AG08396 (cell line): Measurements from ENCODE around the gene DOK6.

ENCODE experiments used
- DNase-seq: peaks from one replicate; pipeline ENCODE4 v3.0.0; 2012; ENCODE audit warnings: low spot score, mixed read lengths

DOK6 gene

DNA sequence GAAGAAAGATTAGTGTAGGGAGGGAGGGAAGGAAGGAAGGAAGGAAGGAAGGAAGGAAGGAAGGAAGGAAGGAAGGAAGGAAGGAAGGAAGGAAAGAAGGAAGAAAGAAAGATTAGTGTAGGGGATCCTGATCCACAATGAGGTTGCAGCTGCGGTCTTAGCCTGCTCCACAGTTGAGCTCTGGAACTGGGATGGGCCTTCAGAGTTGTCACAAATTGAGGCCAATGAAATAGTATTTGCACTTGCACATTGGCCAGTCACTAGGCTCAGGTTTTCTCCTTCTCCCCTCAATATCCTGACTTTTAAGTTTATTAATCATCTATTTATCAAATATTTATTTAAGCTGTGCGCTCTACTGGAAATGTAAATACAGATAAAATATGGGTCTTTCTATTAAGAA lies 34.3 kb downstream of the DOK6 start:
- no peak for DNase-seq

DNA sequence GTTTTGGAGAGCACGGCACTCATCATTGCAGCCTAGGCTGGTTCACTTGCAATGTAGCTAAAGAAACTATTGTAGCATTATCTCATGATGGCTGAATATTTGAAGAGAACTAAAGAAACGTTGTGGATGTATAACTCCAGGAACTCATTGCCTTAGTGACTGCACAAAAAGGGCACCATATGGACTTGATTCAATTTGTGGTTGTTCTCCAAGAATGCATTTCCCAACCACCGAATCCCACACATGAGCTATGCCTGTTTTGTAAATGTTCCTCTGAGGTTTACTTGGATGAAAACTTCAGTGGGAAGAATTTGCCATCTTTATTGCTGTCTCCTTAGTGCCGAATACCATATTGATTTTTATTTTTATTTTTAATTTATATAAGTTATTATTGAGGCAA lies 43.5 kb downstream of the DOK6 start:
- no peak for DNase-seq

GRCh38 chr18:69447886-69448285 lies 47.2 kb downstream of the DOK6 start:
- DNase-seq, result no peak

- DNase-seq, result no peak
Measured at GRCh38 chr18:69455125-69455524, 54.4 kb downstream of the DOK6 start.

GRCh38 chr18:69469444-69469919 lies 68.8 kb downstream of the DOK6 start:
- DNase-seq, result no peak

- no peak for DNase-seq
Measured at GRCh38 chr18:69480460-69480859, 79.8 kb downstream of the DOK6 start.

DNA sequence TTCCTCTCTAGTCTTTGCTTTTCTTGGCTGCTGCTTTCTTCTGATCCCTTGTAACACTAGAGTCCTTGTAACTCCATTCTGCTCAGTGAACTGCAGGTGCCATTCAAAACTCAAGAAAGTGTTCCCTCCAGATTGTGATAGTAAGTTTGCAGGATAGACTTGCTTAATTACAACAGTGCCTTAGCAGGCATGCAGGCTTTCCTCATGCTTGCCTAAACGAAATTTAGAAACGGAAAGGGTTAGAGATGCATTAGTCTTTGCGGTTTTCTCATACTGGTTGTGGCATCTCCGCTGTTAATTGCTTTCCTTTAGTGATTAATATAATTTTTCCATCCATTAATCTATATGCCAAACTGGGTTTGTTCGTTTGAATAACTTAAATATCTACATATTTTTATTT lies 82.9 kb downstream of the DOK6 start:
- DNase-seq, result no peak

GRCh38 chr18:69484699-69485396 lies 84.2 kb downstream of the DOK6 start:
- peak; percentile 36 for DNase-seq

DNA sequence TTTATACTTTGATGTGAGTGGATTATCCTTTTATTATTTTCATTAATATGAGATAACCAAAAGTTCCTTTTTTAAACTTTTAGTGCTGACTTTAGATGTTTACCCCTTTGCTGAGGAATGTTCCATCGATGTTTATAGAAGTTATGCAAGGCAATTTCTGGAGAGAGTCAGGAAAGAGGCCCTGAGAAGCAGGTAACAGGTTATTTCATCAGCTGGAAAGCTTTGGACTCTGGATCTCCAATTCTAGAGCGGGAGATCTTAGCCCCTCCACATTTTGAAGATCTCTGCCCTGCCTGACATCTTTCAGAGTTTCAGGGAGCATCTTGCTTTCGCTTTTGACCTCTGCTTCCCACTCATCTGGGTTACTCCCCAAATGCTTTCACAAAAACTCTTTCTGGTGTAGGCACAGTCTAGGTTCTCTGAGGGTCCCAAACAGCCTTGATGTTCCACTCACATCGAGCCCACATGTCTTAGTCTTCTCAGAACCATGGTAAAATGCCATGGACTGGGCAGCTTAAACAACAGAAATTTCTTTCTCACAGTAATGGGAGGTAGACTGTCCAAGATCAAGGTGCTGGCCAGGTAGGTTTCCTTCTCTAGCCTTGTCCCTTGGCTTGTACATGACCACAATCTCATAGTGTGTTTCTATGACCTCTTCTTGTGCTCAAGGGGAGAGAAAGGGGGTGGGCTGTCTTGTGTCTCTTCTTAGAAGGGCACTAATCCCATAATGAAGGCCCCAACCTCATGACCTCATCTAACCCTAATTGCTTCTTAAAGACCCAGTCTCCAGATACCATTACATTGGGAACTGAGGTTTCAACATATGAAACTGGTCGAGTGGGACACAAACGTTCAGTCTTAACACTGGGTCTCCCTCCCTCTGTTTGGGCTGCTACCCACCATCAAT lies 87.1 kb downstream of the DOK6 start:
- no peak for DNase-seq

- no peak for DNase-seq
Measured at GRCh38 chr18:69490072-69490471, 89.4 kb downstream of the DOK6 start.

DNA sequence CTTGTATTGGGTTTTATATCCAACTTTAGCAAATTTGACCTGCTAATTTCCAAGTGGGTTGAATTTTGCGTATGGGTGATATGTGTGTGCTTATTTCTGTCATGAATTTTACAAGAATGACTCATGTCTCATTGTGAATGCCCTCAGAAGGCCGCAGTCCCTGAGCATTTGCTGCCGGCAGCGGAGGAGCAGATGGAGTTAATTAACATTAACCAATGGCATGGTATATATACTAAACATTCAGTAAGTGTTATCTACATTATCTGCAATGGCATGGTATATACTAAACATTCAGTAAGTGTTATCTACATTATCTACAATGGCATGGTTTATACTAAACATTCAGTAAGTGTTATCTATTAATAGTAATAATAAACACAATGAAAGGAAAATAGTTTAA lies 90.1 kb downstream of the DOK6 start:
- DNase-seq, result peak; percentile 74

- DNase-seq, result peak; percentile 9
Measured at GRCh38 chr18:69491576-69491975, 90.9 kb downstream of the DOK6 start.

- DNase-seq, result no peak
Measured at GRCh38 chr18:69492861-69493260, 92.2 kb downstream of the DOK6 start.

GRCh38 chr18:69494841-69495240 lies 94.2 kb downstream of the DOK6 start:
- DNase-seq, result no peak

GRCh38 chr18:69495338-69495737 lies 94.7 kb downstream of the DOK6 start:
- no peak for DNase-seq

- no peak for DNase-seq
Measured at GRCh38 chr18:69495841-69496533, 95.3 kb downstream of the DOK6 start.

- peak; percentile 6 for DNase-seq
Measured at GRCh38 chr18:69518989-69519388, 118.3 kb downstream of the DOK6 start.

DNA sequence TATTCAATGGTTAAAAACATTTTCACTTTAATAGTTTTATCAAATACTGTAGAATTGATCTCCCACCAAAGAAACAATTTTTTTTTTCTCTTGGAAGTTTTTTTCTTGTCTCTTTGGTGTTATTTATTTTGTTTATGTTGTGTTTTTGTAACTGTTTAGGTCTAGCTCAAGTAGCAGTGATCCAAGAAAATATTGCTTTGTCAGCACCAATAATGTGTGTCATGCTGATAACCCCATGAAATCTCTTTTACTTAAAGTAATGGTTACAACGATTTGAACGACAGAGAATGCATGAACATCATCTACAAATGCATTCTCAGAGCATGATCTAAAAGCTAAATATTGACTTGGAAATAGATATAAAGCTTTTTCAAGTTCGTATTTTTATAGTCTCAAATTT lies 122.9 kb downstream of the DOK6 start:
- no peak for DNase-seq

DNA sequence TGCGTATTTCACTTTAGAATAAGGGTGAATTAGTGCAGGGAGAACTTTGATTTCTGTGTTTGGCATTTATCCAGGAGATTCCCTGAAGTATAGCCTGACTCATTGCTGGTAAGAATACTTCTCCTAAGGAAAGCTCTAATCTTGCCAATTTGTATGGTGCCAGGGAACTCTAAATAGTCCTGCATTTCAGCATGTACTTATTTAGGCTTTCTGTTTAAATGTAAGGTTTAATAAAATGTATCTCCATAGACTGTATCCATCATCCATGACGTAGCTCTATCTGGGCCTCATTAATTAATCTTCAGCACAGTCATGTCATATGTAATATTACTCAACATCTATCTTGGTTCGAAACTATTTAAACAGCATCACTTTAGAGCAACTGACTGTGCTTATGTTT lies 127.7 kb downstream of the DOK6 start:
- no peak for DNase-seq

DNA sequence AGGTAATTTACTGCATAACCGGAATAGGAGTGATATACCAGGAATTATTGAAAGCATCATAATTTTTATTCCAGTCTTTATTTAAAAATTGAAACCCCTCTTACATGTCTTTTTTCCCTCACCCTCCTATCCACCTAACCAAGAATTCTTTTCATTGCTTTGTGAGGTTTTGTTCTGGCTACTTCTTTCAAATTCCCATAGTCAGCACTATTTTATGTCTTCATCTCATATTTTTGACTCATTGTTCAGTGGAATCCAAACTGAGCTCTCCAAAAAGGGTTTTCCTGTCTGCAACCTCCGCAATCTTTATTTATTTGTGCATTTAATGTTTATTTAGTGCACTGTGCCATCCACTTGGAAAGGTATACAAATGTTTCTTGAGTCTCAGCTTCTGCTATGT lies 128.5 kb downstream of the DOK6 start:
- no peak for DNase-seq

DNA sequence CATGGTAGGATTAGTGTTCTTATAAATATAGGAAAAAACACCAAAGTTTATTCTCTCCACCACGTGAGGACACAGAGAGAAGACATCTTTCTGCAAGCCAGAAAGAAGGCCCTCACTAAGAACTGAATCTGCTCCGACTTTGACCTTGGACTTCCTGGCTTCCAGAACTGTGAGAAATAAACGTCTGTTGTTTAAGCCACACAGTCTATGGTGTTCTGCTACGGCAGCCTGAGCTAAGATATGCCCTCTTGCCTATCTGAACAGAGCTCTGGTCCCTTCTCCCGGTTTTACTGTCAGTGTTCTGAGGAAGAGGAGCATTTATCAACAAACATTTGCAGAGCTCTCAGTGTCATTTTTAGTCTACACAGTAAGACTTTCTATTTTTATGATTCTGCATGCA lies 131.3 kb downstream of the DOK6 start:
- no peak for DNase-seq

- no peak for DNase-seq
Measured at GRCh38 chr18:69537183-69537582, 136.5 kb downstream of the DOK6 start.

GRCh38 chr18:69538849-69539248 lies 138.2 kb downstream of the DOK6 start:
- DNase-seq, result no peak
